PC-3 (cell line): ENCODE measurements around the gene CDK14. TPM values are rescaled to one million over a fixed set of nuclear protein-coding genes. Genes with fewer than 3 reads are reported as not detected.
"Not testable (repeated sequence)": the region's sequence is repeated elsewhere in the genome, so short reads cannot be mapped to it uniquely, and the experiment has no call there.

Experiments
- ATAC-seq: fragments of 200-7000 bp; cut with Tn5 transposase; 2 replicates; pipeline ENCODE4 v1.9.1; 2020; ENCODE audit warnings: mild to moderate bottlenecking, moderate library complexity
- BruUV-seq: library from RNA; stranded (reverse); fragments of 400-500 nt; replicated peaks from 2 replicates; lab custom pipeline; 2021; lab: Mats Ljungman, UMichigan
- CTCF ChIA-PET: fragments of 300-600 bp; sonication (Branson Sonifier 250); formaldehyde crosslinking; loops from one replicate; lab custom pipeline; 2022; ENCODE audit warnings: antibody characterized with exemption; lab: Charles Lee
- POLR2A ChIA-PET: fragments of 300-600 bp; sonication (Branson Sonifier 250); formaldehyde crosslinking; loops from one replicate; lab custom pipeline; 2022; ENCODE audit warnings: antibody characterized with exemption; ENCODE audit not compliant: unreplicated experiment; lab: Charles Lee
- DNase-seq: peaks from one replicate; pipeline ENCODE4 v3.0.0-alpha.2; 2015
- H2AFZ ChIP-seq: fragments of 300-600 bp; sonication (generic); 2 replicates; pipeline ENCODE4 v1.6.0; 2016; ENCODE audit warnings: antibody characterized with exemption, low read length
- H3F3A ChIP-seq: fragments of 300-600 bp; sonication (generic); one replicate; pipeline ENCODE4 v1.6.0; 2017; ENCODE audit warnings: antibody characterized with exemption, low read length, control low read depth, mild to moderate bottlenecking; ENCODE audit not compliant: unreplicated experiment
- H3K27ac ChIP-seq: fragments of 300-600 bp; sonication (generic); 2 replicates; pipeline ENCODE4 v1.5.1; 2016; ENCODE audit warnings: mild to moderate bottlenecking, low read length
- H3K27me3 ChIP-seq: fragments of 300-600 bp; sonication (generic); 2 replicates; pipeline ENCODE4 v1.6.1; 2016; ENCODE audit warnings: low read length, mixed read lengths
- H3K36me3 ChIP-seq: fragments of 300-600 bp; sonication (generic); 2 replicates; pipeline ENCODE4 v1.6.1; 2016; ENCODE audit warnings: low read depth, mixed run types, low read length, mixed read lengths
- H3K4me1 ChIP-seq: fragments of 300-600 bp; sonication (generic); 2 replicates; pipeline ENCODE4 v1.5.1; 2016; ENCODE audit warnings: low read length; ENCODE audit not compliant: insufficient read depth
- H3K4me2 ChIP-seq: fragments of 300-600 bp; sonication (generic); 2 replicates; pipeline ENCODE4 v1.6.0; 2016; ENCODE audit warnings: low read length
- H3K4me3 ChIP-seq: fragments of 300-600 bp; sonication (generic); 2 replicates; pipeline ENCODE4 v1.5.1; 2016; ENCODE audit warnings: mild to moderate bottlenecking, low read length, mixed read lengths
- H3K79me2 ChIP-seq: fragments of 300-600 bp; sonication (generic); 2 replicates; pipeline ENCODE4 v1.6.1; 2017; ENCODE audit warnings: low read length, mixed read lengths
- H3K9ac ChIP-seq: fragments of 300-600 bp; sonication (generic); 2 replicates; pipeline ENCODE4 v1.6.0; 2016; ENCODE audit warnings: mild to moderate bottlenecking, low read length
- H3K9me2 ChIP-seq: fragments of 300-600 bp; sonication (generic); replicated peaks from 2 replicates; pipeline ENCODE4 v1.6.1; 2016; ENCODE audit warnings: mixed run types, low read length, mixed read lengths
- H3K9me3 ChIP-seq: fragments of 300-600 bp; sonication (generic); 2 replicates; pipeline ENCODE4 v1.6.1; 2016; ENCODE audit warnings: low read length, mixed read lengths
- H4K20me1 ChIP-seq: fragments of 300-600 bp; sonication (generic); 2 replicates; pipeline ENCODE4 v1.6.1; 2016; ENCODE audit warnings: low read length, mixed read lengths
- EZH2 ChIP-seq: fragments of 300-600 bp; sonication (generic); IDR thresholded peaks from one replicate; pipeline ENCODE4 v1.6.1; 2017; ENCODE audit warnings: antibody characterized with exemption, mild to moderate bottlenecking, low read length; ENCODE audit not compliant: unreplicated experiment
- EZH2phosphoT487 ChIP-seq: fragments of 300-600 bp; sonication (generic); IDR thresholded peaks from 2 replicates; pipeline ENCODE4 v1.6.1; 2018; ENCODE audit warnings: mild to moderate bottlenecking, antibody characterized with exemption, low read length, borderline replicate concordance
- intact Hi-C: fragments of 100-400 bp; cut with micrococcal nuclease; formaldehyde crosslinking; loops from 2 replicates; pipeline ENCODE4 v1.9.0; 2023
- total RNA-seq: library from RNA; depleted of rRNA; stranded (reverse); fragments of >200 nt; gene quantifications from 2 replicates; pipeline ENCODE4 v1.2.3, GENCODE V29; 2014
- TF ChIP-seq, protein P1 (sequence below): fragments of 300-600 bp; sonication (generic); conservative IDR thresholded peaks from 2 replicates; pipeline ENCODE4 v1.5.1; 2017; ENCODE audit warnings: antibody characterized with exemption, low read depth, mild to moderate bottlenecking, low read length

CDK14 gene
- total RNA-seq, 1 experiment from 2014 or later, result 8.2 TPM

DNA sequence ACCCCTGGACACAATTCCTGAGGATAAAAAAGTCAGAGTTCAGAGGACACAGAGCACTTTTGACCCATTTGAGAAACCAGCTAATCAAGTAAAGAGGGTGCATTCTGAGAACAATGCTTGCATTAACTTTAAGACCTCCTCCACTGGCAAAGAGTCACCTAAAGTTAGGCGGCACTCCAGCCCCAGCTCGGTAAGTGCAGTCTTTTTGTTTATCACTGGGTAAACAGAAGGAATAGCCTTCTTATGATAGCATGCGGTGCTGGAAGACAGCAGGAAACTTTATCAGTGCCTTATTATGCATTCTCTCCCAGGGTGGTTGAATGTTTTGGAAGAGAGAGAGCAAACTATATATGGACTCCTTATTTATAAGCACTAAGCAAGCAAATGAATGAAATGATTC lies 130.5 kb downstream of the CDK14 start:
- Histone ChIP-seq H3K9me3 (no peaks in the 10 kb centered on the region), H3K4me3 (no peak overlapping the region), H3F3A (no peaks in the 10 kb centered on the region), H3K36me3 (no peaks in the 10 kb centered on the region), H3K9ac (no peak overlapping the region), H3K27ac (no peak overlapping the region), H3K27me3 (no peaks in the 10 kb centered on the region), H2AFZ (peak overlapping the region; percentile 21; the same call in 1 of the 2 replicates), H3K9me2 (no peaks in the 10 kb centered on the region), H4K20me1 (no peaks in the 10 kb centered on the region), H3K79me2 (no peaks in the 10 kb centered on the region), H3K4me2 (no peak overlapping the region), H3K4me1 (peaks cover 13% of the 10 kb centered on the region)
- POLR2A ChIA-PET, result no interaction called here
- BruUV-seq, result no TSS peak
- CTCF ChIA-PET, result no interaction called here
- no peak for TF ChIP-seq EZH2phosphoT487
- TF ChIP-seq EZH2, result no peak
- TF ChIP-seq, protein P1, sequence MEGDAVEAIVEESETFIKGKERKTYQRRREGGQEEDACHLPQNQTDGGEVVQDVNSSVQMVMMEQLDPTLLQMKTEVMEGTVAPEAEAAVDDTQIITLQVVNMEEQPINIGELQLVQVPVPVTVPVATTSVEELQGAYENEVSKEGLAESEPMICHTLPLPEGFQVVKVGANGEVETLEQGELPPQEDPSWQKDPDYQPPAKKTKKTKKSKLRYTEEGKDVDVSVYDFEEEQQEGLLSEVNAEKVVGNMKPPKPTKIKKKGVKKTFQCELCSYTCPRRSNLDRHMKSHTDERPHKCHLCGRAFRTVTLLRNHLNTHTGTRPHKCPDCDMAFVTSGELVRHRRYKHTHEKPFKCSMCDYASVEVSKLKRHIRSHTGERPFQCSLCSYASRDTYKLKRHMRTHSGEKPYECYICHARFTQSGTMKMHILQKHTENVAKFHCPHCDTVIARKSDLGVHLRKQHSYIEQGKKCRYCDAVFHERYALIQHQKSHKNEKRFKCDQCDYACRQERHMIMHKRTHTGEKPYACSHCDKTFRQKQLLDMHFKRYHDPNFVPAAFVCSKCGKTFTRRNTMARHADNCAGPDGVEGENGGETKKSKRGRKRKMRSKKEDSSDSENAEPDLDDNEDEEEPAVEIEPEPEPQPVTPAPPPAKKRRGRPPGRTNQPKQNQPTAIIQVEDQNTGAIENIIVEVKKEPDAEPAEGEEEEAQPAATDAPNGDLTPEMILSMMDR, result no peak
- intact Hi-C loops, result no loop called here
- ATAC-seq (peak; percentile 90), DNase-seq (peak; percentile 47)

DNA sequence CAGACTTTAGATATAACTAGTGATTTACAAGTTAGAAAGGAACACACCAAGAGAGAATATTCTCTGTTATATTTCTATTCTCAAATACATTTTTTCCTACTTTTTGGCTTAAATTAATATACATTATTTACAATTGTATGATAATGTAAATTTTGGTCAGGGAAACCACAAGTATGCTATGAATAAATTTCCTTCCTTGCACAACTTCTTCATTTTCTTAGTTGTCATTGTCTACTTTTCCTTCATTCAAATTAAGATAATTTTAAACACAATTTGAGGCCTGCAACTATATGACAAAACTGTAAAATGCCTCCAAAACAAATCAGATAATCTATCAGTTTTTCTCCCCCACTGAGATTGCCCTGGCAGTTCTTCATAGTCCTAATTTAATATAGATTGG lies 131.3 kb downstream of the CDK14 start:
- no peak overlapping the region for H3K4me2 ChIP-seq
- intact Hi-C loops, result no loop called here
- CTCF ChIA-PET, result no interaction called here

DNA sequence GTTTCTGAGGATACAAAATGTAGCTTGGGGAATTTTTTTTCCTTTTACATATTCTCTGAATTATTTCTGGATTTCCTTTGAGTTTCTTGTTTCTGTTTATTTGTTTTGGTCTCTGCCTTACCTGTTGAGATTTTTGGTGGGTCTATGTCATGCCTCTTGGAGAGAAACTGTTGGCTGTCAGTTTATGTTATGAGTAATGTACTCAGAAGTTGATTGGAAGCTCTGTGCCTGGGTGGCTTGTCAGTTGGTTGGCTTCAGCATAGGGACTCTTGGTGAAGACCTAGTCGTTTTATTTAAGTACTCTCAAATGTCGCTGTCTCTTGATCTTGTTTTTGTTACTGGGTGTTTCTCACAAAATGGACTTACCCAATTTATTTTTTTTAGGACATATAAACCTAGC lies 132.4 kb downstream of the CDK14 start:
- H2AFZ ChIP-seq, result no peak overlapping the region
- H3K9me2 ChIP-seq, result no peaks in the 10 kb centered on the region
- no peak overlapping the region for H3K4me2 ChIP-seq
- intact Hi-C loops, result no loop called here
- H3K27ac ChIP-seq, result no peak overlapping the region
- TF ChIP-seq EZH2 (no peak), EZH2phosphoT487 (no peak)
- TF ChIP-seq, protein P1, result no peak
- no peaks in the 10 kb centered on the region for H3K79me2 ChIP-seq
- ChIA-PET POLR2A (no interaction called here), CTCF (no interaction called here)
- no peaks in the 10 kb centered on the region for H3K36me3 ChIP-seq
- no peaks in the 10 kb centered on the region for H3F3A ChIP-seq
- DNase-seq (no peak), ATAC-seq (no peak)
- no peaks in the 10 kb centered on the region for H3K27me3 ChIP-seq
- no TSS peak for BruUV-seq
- no peaks in the 10 kb centered on the region for H3K9me3 ChIP-seq
- no peak overlapping the region for H3K9ac ChIP-seq
- no peaks in the 10 kb centered on the region for H4K20me1 ChIP-seq
- H3K4me3 ChIP-seq, result no peak overlapping the region
- peaks cover 13% of the 10 kb centered on the region for H3K4me1 ChIP-seq

More for the DNA sequence above, 131.3 kb downstream of the CDK14 start:
- Histone ChIP-seq H4K20me1 (no peaks in the 10 kb centered on the region), H3K9ac (no peak overlapping the region), H3K27me3 (no peaks in the 10 kb centered on the region), H3K36me3 (no peaks in the 10 kb centered on the region), H3F3A (no peaks in the 10 kb centered on the region), H3K4me3 (no peak overlapping the region), H2AFZ (no peak overlapping the region), H3K9me2 (no peaks in the 10 kb centered on the region), H3K9me3 (no peaks in the 10 kb centered on the region), H3K4me1 (peaks cover 13% of the 10 kb centered on the region), H3K27ac (no peak overlapping the region), H3K79me2 (no peaks in the 10 kb centered on the region)
- no peak for ATAC-seq
- POLR2A ChIA-PET, result no interaction called here
- TF ChIP-seq EZH2, result no peak
- no peak for DNase-seq
- no TSS peak for BruUV-seq

DNA sequence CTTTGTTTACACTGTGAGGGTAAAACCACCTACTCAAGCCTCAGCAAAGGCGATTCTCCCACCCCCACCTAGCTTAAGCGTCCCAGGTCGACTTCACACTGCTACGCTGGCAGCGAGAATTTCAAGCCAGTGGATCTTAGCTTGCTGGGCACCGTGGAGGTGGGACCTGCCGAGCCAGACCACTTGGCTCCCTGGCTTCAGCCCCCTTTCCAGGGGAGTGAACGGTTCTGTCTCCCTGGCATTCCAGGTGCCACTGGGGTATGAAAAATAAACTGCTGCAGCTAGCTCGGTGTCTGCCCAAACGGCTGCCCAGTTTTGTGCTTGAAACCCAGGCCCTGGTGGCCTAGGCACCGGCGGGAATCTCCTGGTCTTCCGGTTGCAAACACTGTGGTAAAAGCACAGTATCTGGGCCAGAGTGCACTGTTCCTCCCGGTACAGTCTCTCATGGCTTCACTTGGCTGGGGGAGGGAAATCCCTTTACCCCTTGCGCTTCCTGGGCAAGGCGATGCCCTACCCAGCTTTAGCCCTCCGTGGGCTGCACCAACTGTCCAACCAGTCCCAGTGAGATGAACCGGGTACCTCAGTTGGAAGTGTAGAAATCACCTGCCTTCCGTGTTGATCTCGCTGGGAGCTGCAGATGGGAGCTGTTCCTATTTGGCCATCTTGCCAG lies 139.6 kb downstream of the CDK14 start:
- H3K36me3 ChIP-seq, H3K9ac ChIP-seq, H3K9me2 ChIP-seq, H3K9me3 ChIP-seq, H3K27ac ChIP-seq, H2AFZ ChIP-seq, H3K4me1 ChIP-seq, H3K27me3 ChIP-seq, H3K4me2 ChIP-seq, CTCF ChIA-PET, H4K20me1 ChIP-seq, BruUV-seq, POLR2A ChIA-PET, ATAC-seq, DNase-seq, H3K4me3 ChIP-seq, H3F3A ChIP-seq, intact Hi-C loops, H3K79me2 ChIP-seq: not testable (repeated sequence)
